ENCODE results near the gene RPL3. TPM values are rescaled to one million over a fixed set of nuclear protein-coding genes. Genes with fewer than 3 reads are reported as not detected.

Gene RPL3
- polyA plus RNA-seq, 6 donors from 2014 or later, result 2,656 to 3,743 (median 2,840) TPM

- DNase-seq, result no peak
- Mint-ChIP-seq H3K4me1 (peaks cover 27 to 32% (median 29%) of the 10 kb centered on the region in 3 donors), H3K27me3 (peaks cover 0 to 23% (median 14%) of the 10 kb centered on the region in 3 donors), H3K9me3 (no peaks in the 10 kb centered on the region), H3K4me3 (peak overlapping the region in 3 of 8 donors; percentile 8 to 51 (median 12)), H3K36me3 (no peaks in the 10 kb centered on the region), H3K27ac (peak overlapping the region in 4 of 6 donors; percentile 23 to 85 (median 60))
- no peak for ATAC-seq (ENCODE audit: low read depth in 2 of 2)
Measured at GRCh38 chr22:39297490-39298240, 21.8 kb downstream of the RPL3 start.

DNA sequence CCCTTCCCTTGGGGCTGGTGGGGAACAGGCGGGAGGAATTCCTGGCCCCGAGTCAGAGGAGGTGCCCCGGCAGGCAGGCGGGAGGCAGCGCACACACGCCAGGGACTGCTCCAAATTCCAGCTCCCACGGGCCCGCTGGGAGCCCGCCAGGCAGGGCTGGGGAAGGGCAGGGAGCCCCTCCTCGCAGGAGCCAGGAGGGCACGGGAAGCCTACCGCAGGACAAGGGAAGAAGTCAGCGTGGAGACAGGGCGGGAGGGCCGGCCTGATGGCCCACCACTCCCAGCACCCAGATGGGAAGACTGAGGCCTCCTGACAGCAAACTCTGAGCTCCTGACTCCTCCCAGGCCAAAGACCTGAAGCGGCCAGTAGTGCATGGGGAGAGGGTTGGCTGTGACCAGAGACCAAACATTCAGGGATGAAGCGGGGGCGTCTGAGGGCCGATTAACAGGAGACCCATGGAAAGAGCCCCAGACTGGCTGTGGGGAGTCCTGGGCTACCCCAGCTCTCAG, 22.4 kb downstream of the RPL3 start:
- Mint-ChIP-seq H3K9me3 (no peaks in the 10 kb centered on the region), H3K4me3 (no peak overlapping the region), H3K27me3 (peaks cover 0 to 29% (median 14%) of the 10 kb centered on the region in 3 donors), H3K27ac (peak overlapping the region in 2 of 6 donors; percentile 47 to 76), H3K4me1 (peaks cover 27 to 36% (median 29%) of the 10 kb centered on the region in 3 donors), H3K36me3 (no peaks in the 10 kb centered on the region)
- no peak for DNase-seq
- no peak for ATAC-seq (ENCODE audit: low read depth in 2 of 2)

- H3K4me1 Mint-ChIP-seq, result peaks cover 29 to 36% (median 30%) of the 10 kb centered on the region in 3 donors
- H3K27me3 Mint-ChIP-seq, result peaks cover 0 to 29% (median 14%) of the 10 kb centered on the region in 3 donors
- no peaks in the 10 kb centered on the region for H3K36me3 Mint-ChIP-seq
- H3K9me3 Mint-ChIP-seq, result no peaks in the 10 kb centered on the region
- peak overlapping the region in 3 of 6 donors; percentile 47 to 88 (median 76) for H3K27ac Mint-ChIP-seq
- H3K4me3 Mint-ChIP-seq, result peak overlapping the region in 1 of 8 donors; percentile 16
- ATAC-seq (ENCODE audit: low read depth in 2 of 2) (no peak), DNase-seq (no peak)
Measured at GRCh38 chr22:39296535-39296934, 22.9 kb downstream of the RPL3 start.

DNA sequence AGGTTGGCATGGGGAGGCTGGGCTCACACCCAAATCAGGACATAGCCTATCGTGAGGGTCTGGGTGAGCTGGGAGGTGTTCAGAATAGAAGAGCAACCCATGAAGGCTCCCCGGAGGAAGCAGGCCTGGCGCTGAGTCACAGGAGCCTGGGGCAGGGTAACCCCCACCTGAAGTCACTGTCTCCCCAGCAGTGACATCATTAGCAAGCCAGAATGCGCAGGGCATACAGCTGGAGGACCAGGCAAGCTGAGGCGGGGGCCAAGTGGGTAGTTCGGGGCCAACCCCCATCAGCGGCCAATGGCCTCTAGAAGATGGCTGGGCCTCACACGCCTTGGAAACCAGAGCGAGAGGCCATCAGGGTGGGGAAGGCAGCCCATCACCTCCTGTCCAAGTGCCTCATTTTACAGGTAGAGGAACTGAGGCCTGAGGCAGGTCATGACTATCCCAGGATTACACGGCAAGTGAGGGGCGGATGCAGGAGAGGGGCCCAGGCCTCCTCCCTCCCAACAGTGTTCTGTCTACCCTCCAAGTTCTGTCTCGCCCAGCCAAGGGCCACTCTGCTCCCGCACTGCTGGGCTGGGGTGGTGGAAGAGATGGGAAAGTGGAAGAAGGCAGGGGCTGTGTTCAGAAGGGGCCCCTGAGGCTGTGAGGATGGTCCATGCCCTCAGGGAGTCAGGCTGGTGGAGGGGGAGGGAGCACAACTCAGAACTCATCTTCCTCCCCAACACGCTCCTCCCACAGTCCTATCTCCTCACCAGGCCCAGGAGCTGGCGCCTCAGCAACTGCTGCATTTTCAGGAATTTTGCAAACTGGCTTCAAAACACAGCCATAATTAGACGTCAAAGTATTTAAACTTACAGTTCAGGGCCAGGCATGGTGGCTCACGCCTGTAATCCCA, 24.6 kb downstream of the RPL3 start:
- Mint-ChIP-seq H3K27me3 (peaks cover 0 to 22% (median 14%) of the 10 kb centered on the region in 3 donors), H3K9me3 (no peaks in the 10 kb centered on the region), H3K36me3 (no peaks in the 10 kb centered on the region), H3K27ac (peak overlapping the region in 1 of 6 donors; percentile 22), H3K4me3 (no peak overlapping the region), H3K4me1 (peaks cover 14 to 18% (median 17%) of the 10 kb centered on the region in 3 donors)
- DNase-seq, result no peak
- no peak for ATAC-seq (ENCODE audit: low read depth in 2 of 2)

- no peak overlapping the region for H3K4me3 Mint-ChIP-seq
- no peaks in the 10 kb centered on the region for H3K36me3 Mint-ChIP-seq
- ATAC-seq (ENCODE audit: low read depth in 2 of 2) (no peak), DNase-seq (no peak)
- H3K27ac Mint-ChIP-seq, result peak overlapping the region in 2 of 6 donors; percentile 6 to 47
- H3K4me1 Mint-ChIP-seq, result peaks cover 7 to 12% (median 10%) of the 10 kb centered on the region in 3 donors
- no peaks in the 10 kb centered on the region for H3K9me3 Mint-ChIP-seq
- H3K27me3 Mint-ChIP-seq, result peaks cover 0 to 22% (median 14%) of the 10 kb centered on the region in 3 donors
Measured at GRCh38 chr22:39293766-39294368, 25.6 kb downstream of the RPL3 start.

DNA sequence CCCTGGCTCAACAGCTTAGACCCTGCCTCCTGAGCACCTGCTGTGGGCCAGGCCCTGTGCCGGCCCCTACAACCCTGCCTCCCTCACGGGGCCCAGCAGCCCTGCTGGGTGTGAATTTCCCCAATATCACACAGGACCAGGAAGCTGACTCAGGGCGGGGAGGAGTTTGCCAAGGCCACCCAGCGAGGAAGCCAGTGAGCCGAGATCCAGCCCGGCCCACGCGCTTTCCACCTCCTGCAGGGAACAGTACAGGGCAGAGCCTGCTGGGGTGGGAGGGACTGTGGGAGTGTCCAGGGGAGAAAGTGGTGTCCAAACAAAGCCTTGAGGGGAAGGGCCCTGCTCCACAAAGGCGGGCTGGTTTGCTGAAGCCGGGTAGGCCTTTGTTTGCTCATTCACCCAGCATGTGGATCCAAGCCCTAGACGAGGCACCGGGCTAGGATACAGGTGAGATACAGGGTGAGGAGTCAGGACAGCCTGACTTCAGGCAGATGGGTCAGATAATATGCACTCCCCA, 26.8 kb downstream of the RPL3 start:
- DNase-seq, result no peak

GRCh38 chr22:39292031-39292462, 27.4 kb downstream of the RPL3 start:
- no peak overlapping the region for H3K4me3 Mint-ChIP-seq
- peaks cover 0 to 2% (median 0%) of the 10 kb centered on the region in 7 donors for H3K9me3 Mint-ChIP-seq
- peaks cover 0 to 16% (median 14%) of the 10 kb centered on the region in 3 donors for H3K27me3 Mint-ChIP-seq
- no peak for DNase-seq
- ATAC-seq (ENCODE audit: low read depth in 2 of 2), result no peak
- H3K36me3 Mint-ChIP-seq, result no peaks in the 10 kb centered on the region
- H3K27ac Mint-ChIP-seq, result peak overlapping the region in 1 of 6 donors; percentile 30
- peaks cover 10 to 13% (median 11%) of the 10 kb centered on the region in 3 donors for H3K4me1 Mint-ChIP-seq

More for the DNA sequence above, 26.8 kb downstream of the RPL3 start:
- H3K36me3 Mint-ChIP-seq, result no peaks in the 10 kb centered on the region
- H3K27ac Mint-ChIP-seq, result no peak overlapping the region
- no peak for ATAC-seq (ENCODE audit: low read depth in 2 of 2)
- H3K4me1 Mint-ChIP-seq, result peaks cover 4 to 7% (median 6%) of the 10 kb centered on the region in 3 donors
- no peak overlapping the region for H3K4me3 Mint-ChIP-seq
- H3K9me3 Mint-ChIP-seq, result no peaks in the 10 kb centered on the region
- peaks cover 0 to 16% (median 14%) of the 10 kb centered on the region in 3 donors for H3K27me3 Mint-ChIP-seq

GRCh38 chr22:39291523-39291922, 27.9 kb downstream of the RPL3 start:
- DNase-seq (no peak), ATAC-seq (ENCODE audit: low read depth in 2 of 2) (no peak)
- no peak overlapping the region for H3K27ac Mint-ChIP-seq
- peaks cover 14 to 18% (median 15%) of the 10 kb centered on the region in 3 donors for H3K4me1 Mint-ChIP-seq
- peaks cover 0 to 16% (median 11%) of the 10 kb centered on the region in 3 donors for H3K27me3 Mint-ChIP-seq
- H3K4me3 Mint-ChIP-seq, result no peak overlapping the region
- peaks cover 0 to 2% (median 0%) of the 10 kb centered on the region in 7 donors for H3K9me3 Mint-ChIP-seq
- no peaks in the 10 kb centered on the region for H3K36me3 Mint-ChIP-seq

DNA sequence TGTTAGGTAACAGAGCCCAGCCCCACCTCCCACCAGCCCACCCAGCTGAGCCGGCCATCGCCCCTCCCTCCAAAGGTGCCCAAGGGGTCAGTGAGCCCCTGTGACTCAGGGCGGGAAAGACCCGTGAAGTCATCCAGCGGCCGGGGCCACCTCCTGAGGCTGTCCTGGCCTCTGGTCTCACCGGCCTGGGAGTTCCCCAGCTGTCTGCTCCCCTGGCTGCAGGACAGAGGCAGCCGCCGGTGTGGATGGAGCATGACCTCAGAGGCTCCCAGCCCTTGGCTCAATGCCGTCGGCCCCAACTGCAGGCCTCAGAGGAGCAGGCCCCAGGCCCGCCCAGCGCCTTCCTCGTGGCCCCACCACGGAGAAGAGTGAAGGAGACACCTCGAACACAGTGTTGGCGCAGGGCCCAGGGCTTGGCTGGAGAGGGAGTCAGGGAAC, 28.7 kb downstream of the RPL3 start:
- ATAC-seq (ENCODE audit: low read depth in 2 of 2) (no peak), DNase-seq (no peak)
- H3K36me3 Mint-ChIP-seq, result peaks cover 0 to 4% of the 10 kb centered on the region in 2 donors
- H3K4me1 Mint-ChIP-seq, result peaks cover 15 to 19% (median 16%) of the 10 kb centered on the region in 3 donors
- H3K27ac Mint-ChIP-seq, result no peak overlapping the region
- peaks cover 0 to 3% (median 0%) of the 10 kb centered on the region in 7 donors for H3K9me3 Mint-ChIP-seq
- peaks cover 0 to 16% (median 7%) of the 10 kb centered on the region in 3 donors for H3K27me3 Mint-ChIP-seq
- no peak overlapping the region for H3K4me3 Mint-ChIP-seq

DNA sequence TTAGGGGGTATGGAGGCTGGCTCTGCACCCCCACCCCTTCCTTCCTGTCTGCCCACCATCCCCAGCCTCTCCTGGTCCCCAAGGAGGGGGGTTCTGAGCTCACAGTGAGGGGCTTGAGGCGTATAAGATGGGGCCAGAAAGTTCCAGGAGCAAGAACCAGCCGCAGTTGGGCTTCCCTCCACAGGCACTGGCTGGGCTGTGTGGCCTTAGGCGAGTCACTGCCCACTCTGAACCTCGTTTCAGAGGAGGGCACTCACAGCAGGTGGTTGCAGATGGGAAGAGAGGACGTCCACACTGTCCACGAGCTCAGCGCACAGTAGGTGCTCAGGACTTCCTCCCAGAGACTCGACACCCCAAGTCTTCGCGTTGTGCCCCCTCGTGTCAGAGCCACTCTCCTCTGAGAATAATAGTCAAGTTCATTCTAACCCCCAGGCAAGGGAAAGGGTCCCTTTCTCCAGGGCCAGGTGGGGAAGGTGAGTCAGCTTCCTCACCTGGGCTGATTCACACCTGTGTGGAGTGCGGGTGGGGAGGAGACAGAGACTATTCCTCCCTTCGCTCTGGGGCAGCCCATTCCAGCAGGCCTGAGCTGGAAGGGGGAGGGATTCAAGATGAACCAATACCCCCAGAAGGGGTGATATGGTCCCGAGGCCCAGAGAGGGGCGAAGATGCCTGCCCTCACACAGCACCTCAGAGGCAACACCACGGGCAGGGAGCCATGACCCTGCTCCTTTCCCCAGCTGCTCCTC, 29.3 kb downstream of the RPL3 start:
- DNase-seq (no peak), ATAC-seq (ENCODE audit: low read depth in 2 of 2) (no peak)
- Mint-ChIP-seq H3K9me3 (peaks cover 0 to 6% (median 0%) of the 10 kb centered on the region in 7 donors), H3K27ac (no peak overlapping the region), H3K36me3 (peaks cover 0 to 8% of the 10 kb centered on the region in 2 donors), H3K27me3 (peaks cover 0 to 16% (median 7%) of the 10 kb centered on the region in 3 donors), H3K4me3 (no peak overlapping the region), H3K4me1 (peaks cover 15 to 19% (median 17%) of the 10 kb centered on the region in 3 donors)

DNA sequence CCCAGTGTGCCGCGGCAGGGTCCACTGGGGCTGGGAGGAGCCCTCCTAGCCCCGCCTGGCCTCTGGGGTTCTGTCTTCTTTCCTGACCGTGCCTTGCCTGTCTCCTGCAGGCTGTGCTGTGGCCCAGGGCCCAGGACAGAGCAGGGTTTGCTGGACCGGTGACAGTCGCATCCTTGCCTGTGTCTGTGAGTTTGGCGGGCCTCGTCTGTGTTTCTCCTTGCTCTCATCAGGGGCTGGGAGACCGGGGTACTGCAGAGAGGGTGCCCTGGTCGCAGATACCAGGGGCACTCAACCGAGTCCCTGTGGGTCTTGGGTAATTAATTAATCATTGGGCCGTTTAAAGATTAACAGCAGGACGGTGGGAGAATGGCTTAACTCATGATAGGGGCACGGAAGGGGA, 29.9 kb downstream of the RPL3 start:
- H3K4me1 Mint-ChIP-seq, result peaks cover 15 to 19% (median 17%) of the 10 kb centered on the region in 3 donors

More for the DNA sequence above, 29.9 kb downstream of the RPL3 start:
- ATAC-seq (ENCODE audit: low read depth in 2 of 2), result no peak
- peak overlapping the region in 2 of 6 donors; percentile 9 to 62 for H3K27ac Mint-ChIP-seq
- no peak overlapping the region for H3K4me3 Mint-ChIP-seq
- peaks cover 0 to 8% of the 10 kb centered on the region in 2 donors for H3K36me3 Mint-ChIP-seq
- peaks cover 0 to 6% (median 2%) of the 10 kb centered on the region in 7 donors for H3K9me3 Mint-ChIP-seq
- no peak for DNase-seq
- peaks cover 0 to 21% (median 7%) of the 10 kb centered on the region in 3 donors for H3K27me3 Mint-ChIP-seq
